GM12878 (cell line): ENCODE results near the gene RAB10.

Experiments
- ATF7 ChIP-seq: fragments of 450-650 bp; IDR thresholded peaks from 2 replicates; pipeline ENCODE4 v1.6.1; 2016; ENCODE audit warnings: low read depth, mild to moderate bottlenecking
- CTCF ChIP-seq, 3 experiments: IDR thresholded peaks in 2 of 3; conservative IDR thresholded peaks in 1 of 3; 2 replicates each; pipeline ENCODE4 v1.5.1; 2011; ENCODE audit warnings: low read depth in 3 of 3, low read length in 3 of 3, mild to moderate bottlenecking in 3 of 3, control low read depth in 2 of 3, moderate library complexity in 2 of 3, inconsistent platforms in 1 of 3, mixed read lengths in 1 of 3; ENCODE audit not compliant: control insufficient read depth in 2 of 3, insufficient read depth in 1 of 3; ENCODE audit errors: extremely low read depth in 1 of 3
- EP300 ChIP-seq, 2 experiments: fragments of 150-350 bp in 1 of 2; IDR thresholded peaks; 2 replicates each; pipeline ENCODE4 v1.6.1; 2011 to 2012; ENCODE audit warnings: low read depth in 2 of 2, low read length in 2 of 2, borderline replicate concordance in 1 of 2, improper control_type of control experiment in 1 of 2, inconsistent platforms in 1 of 2; ENCODE audit not compliant: control insufficient read depth in 1 of 2
- MYC ChIP-seq: IDR thresholded peaks from 2 replicates; pipeline ENCODE4 v1.6.1; 2011; ENCODE audit warnings: mild to moderate bottlenecking, low read length, moderate library complexity, inconsistent platforms; ENCODE audit not compliant: insufficient read depth, insufficient replicate concordance, insufficient read length, severe bottlenecking
- RFX5 ChIP-seq: IDR thresholded peaks from 2 replicates; pipeline ENCODE4 v1.6.1; 2011; ENCODE audit warnings: low read depth, low read length, improper control_type of control experiment
- ZBTB33 ChIP-seq: fragments of 450-650 bp; IDR thresholded peaks from 2 replicates; pipeline ENCODE4 v1.6.1; 2017; ENCODE audit warnings: mild to moderate bottlenecking

- TF ChIP-seq EP300 (IDR thresholded peaks at IDR 0.05; ENCODE audit: borderline replicate concordance in 1 of 2, control insufficient read depth in 1 of 2, low read depth in 2 of 2, low read length in 2 of 2) = no peak
- TF ChIP-seq ZBTB33 = no peak
- TF ChIP-seq RFX5 = no peak
- no peak for TF ChIP-seq CTCF (IDR thresholded peaks at IDR 0.05 in 2 of 3, conservative IDR thresholded peaks at IDR 0.05 in 1 of 3; ENCODE audit: control insufficient read depth in 2 of 3, extremely low read depth in 1 of 3, insufficient read depth in 1 of 3, low read depth in 3 of 3, low read length in 3 of 3)
- TF ChIP-seq MYC = no peak
- TF ChIP-seq ATF7 = no peak
These were observed 9.6 kb upstream of the RAB10 start for GRCh38 chr2:26024260-26024659.
